K562 (cell line): ENCODE data around the gene KRTAP10-11.
"Not testable (repeated sequence)": the region's sequence is repeated elsewhere in the genome, so short reads cannot be mapped to it uniquely, and the experiment has no call there.

Source experiments
- BCLAF1 ChIP-seq, 2 experiments: fragments of 450-650 bp in 1 of 2; IDR thresholded peaks; 2 replicates each; pipeline ENCODE4 v1.6.1; 2011 to 2017; ENCODE audit warnings: low read depth in 2 of 2, antibody characterized with exemption in 1 of 2, borderline replicate concordance in 1 of 2, low read length in 1 of 2, mild to moderate bottlenecking in 1 of 2, mixed read lengths in 1 of 2; ENCODE audit not compliant: control insufficient read depth in 1 of 2
- EZH2 ChIP-seq: IDR thresholded peaks from 2 replicates; pipeline ENCODE4 v1.6.1; 2012; ENCODE audit warnings: low read depth, mild to moderate bottlenecking, inconsistent platforms, low read length, borderline replicate concordance
- GABPA ChIP-seq: fragments of 200-800 bp; sonication (Bioruptor generic); conservative IDR thresholded peaks from 2 replicates; pipeline ENCODE4 v1.6.1; 2016; ENCODE audit warnings: low read depth, missing genetic modification characterization, missing compliant biosample characterization
- KLF1 ChIP-seq: fragments of 450-650 bp; IDR thresholded peaks from 2 replicates; pipeline ENCODE4 v1.6.1; 2016; ENCODE audit warnings: missing genetic modification characterization, missing compliant biosample characterization
- MTF1 ChIP-seq: fragments of 250-450 bp; sonication (Bioruptor Pico); IDR thresholded peaks from 2 replicates; pipeline ENCODE4 v1.9.0; 2021; ENCODE audit warnings: moderate library complexity, mild to moderate bottlenecking, inconsistent platforms, borderline replicate concordance
- TBP ChIP-seq: optimal IDR thresholded peaks from 2 replicates; pipeline ENCODE3; 2011; ENCODE audit warnings: low read depth, low read length, improper control_type of control experiment
- ZSCAN29 ChIP-seq: fragments of 450-650 bp; IDR thresholded peaks from 2 replicates; pipeline ENCODE4 v1.6.1; 2017

- not testable (repeated sequence) for TF ChIP-seq ZSCAN29; EZH2; TBP; MTF1 (CRISPR knock-in tag); GABPA (tag); KLF1 (tag); BCLAF1 (IDR thresholded peaks at IDR 0.05; ENCODE audit: borderline replicate concordance in 1 of 2, control insufficient read depth in 1 of 2, low read depth in 2 of 2, low read length in 1 of 2)
Measured at GRCh38 chr21:44637851-44638348, 8.3 kb upstream of the KRTAP10-11 start.
